ENCODE results near the gene RAB13.

RAB13 gene

GRCh38 chr1:153934746-153935145 lies 51.4 kb downstream of the RAB13 start:
- DNase-seq (ENCODE audit: insufficient read length, low spot score) (no peak), FAIRE-seq (no peak)

GRCh38 chr1:153933955-153934354 lies 52.2 kb downstream of the RAB13 start:
- no peak for FAIRE-seq
- no peak for DNase-seq (ENCODE audit: insufficient read length, low spot score)

GRCh38 chr1:153933430-153933829 lies 52.7 kb downstream of the RAB13 start:
- DNase-seq (ENCODE audit: insufficient read length, low spot score), result no peak
- no peak for FAIRE-seq

- no peak for DNase-seq (ENCODE audit: insufficient read length, low spot score)
- no peak for FAIRE-seq
These were observed 53.7 kb downstream of the RAB13 start for GRCh38 chr1:153932156-153933131.

Measured in HTR-8/SVneo (cell line).